Caco-2 (cell line): Measurements from ENCODE around the gene FBXL5. TPM values are rescaled to one million over a fixed set of nuclear protein-coding genes. Genes with fewer than 3 reads are reported as not detected.
A peak's percentile ranks its signal among the peaks of the same experiment; 100 is the strongest.

ENCODE experiments used
- BruUV-seq: library from RNA; stranded (reverse); fragments of 400-500 nt; replicated peaks from 2 replicates; lab custom pipeline; 2021; lab: Mats Ljungman, UMichigan
- CTCF ChIA-PET: fragments of 300-600 bp; sonication (Branson Sonifier 250); formaldehyde crosslinking; loops from one replicate; lab custom pipeline; 2022; ENCODE audit warnings: antibody characterized with exemption; lab: Charles Lee
- POLR2A ChIA-PET: fragments of 300-600 bp; sonication (Branson Sonifier 250); formaldehyde crosslinking; loops from one replicate; lab custom pipeline; 2022; ENCODE audit warnings: antibody characterized with exemption; lab: Charles Lee
- DNase-seq, 2 experiments: peaks; one replicate each; pipeline versions ENCODE4 v3.0.0 to v3.0.0-alpha.2; 2020 to 2022
- H3K27me3 ChIP-seq: replicated peaks from 2 replicates; pipeline ENCODE4 v1.6.0; 2011; ENCODE audit warnings: low read length; ENCODE audit not compliant: control insufficient read depth, insufficient read depth
- H3K36me3 ChIP-seq: 2 replicates; pipeline ENCODE4 v1.5.1; 2011; ENCODE audit warnings: low read length; ENCODE audit not compliant: control insufficient read depth, insufficient read depth
- H3K4me1 ChIP-seq: fragments of 250-450 bp; sonication (Bioruptor Pico); 2 replicates; pipeline ENCODE4 v1.5.1; 2020; ENCODE audit warnings: mild to moderate bottlenecking
- H3K4me3 ChIP-seq: 2 replicates; pipeline ENCODE4 v1.5.1; 2011; ENCODE audit warnings: low read depth, mild to moderate bottlenecking, control low read depth, low read length
- H3K9me3 ChIP-seq: fragments of 250-450 bp; sonication (Bioruptor Pico); 2 replicates; pipeline ENCODE4 v1.5.1; 2020; ENCODE audit warnings: mild to moderate bottlenecking, moderate library complexity
- H3K27ac Mint-ChIP-seq: one replicate; pipeline ENCODE4 v1.8.0; 2022; ENCODE audit warnings: mixed read lengths; ENCODE audit not compliant: unreplicated experiment
- H3K27me3 Mint-ChIP-seq: one replicate; pipeline ENCODE4 v1.8.0; 2022; ENCODE audit warnings: mixed read lengths; ENCODE audit not compliant: insufficient read depth, unreplicated experiment
- H3K36me3 Mint-ChIP-seq: one replicate; pipeline ENCODE4 v1.8.0; 2022; ENCODE audit warnings: mild to moderate bottlenecking, mixed read lengths; ENCODE audit not compliant: insufficient read depth, unreplicated experiment
- H3K4me1 Mint-ChIP-seq: one replicate; pipeline ENCODE4 v1.8.0; 2022; ENCODE audit warnings: low read depth, mixed read lengths; ENCODE audit not compliant: unreplicated experiment
- H3K4me3 Mint-ChIP-seq: one replicate; pipeline ENCODE4 v1.8.0; 2022; ENCODE audit warnings: mild to moderate bottlenecking, moderate library complexity, mixed read lengths; ENCODE audit not compliant: unreplicated experiment
- H3K9me3 Mint-ChIP-seq: one replicate; pipeline ENCODE4 v1.8.0; 2022; ENCODE audit warnings: mixed read lengths; ENCODE audit not compliant: unreplicated experiment
- intact Hi-C: fragments of 100-400 bp; cut with micrococcal nuclease; formaldehyde crosslinking; loops from one replicate; pipeline ENCODE4 v1.10.0; 2022; ENCODE audit not compliant: unreplicated experiment
- total RNA-seq: library from RNA; stranded (reverse); gene quantifications from 2 replicates; pipeline ENCODE4 v1.2.3, GENCODE V29; 2022
- TF ChIP-seq, protein P1 (sequence below), 2 experiments: fragments of 200-600 bp in 1 of 2; IDR thresholded peaks; 1 replicate in 1 of 2; 2 replicates in 1 of 2; pipeline versions ENCODE4 v1.5.1 to v1.8.0; 2011 to 2022; ENCODE audit warnings: antibody characterized with exemption in 1 of 2, control low read depth in 1 of 2, inconsistent platforms in 1 of 2, low read depth in 1 of 2, low read length in 1 of 2, mild to moderate bottlenecking in 1 of 2, moderate library complexity in 1 of 2; ENCODE audit not compliant: insufficient read depth in 1 of 2, severe bottlenecking in 1 of 2, unreplicated experiment in 1 of 2

Gene FBXL5
- total RNA-seq, 1 experiment from 2014 or later, result 29.1 TPM

DNA sequence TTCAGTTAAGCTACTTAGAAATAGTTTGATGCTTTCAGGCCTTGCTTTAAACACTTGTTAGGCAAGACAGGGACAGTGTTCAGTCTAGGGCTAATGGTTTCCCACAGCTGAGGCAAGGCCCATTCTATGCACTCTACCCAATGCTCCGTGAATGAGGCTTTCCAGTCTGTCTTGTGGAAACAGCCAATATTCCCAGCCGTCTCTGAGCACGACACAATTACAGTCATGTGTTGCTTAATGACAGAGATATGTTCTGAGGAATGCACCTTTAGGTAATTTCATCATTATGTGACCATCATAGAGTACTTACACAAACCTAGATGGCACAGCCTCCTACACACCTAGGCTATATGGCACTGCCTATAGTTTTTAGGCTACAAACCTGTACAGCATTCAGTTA is 16.9 kb upstream of the FBXL5 start:
- CTCF ChIA-PET, result no interaction called here
- intact Hi-C loops, result no loop called here
- no peak for DNase-seq
- H3K4me3 ChIP-seq, result no peak overlapping the region
- POLR2A ChIA-PET, result interaction anchor here (1.2 kb wide), 1 partner anchor 9 kb away, joined by 3 read pairs; the partner anchor contains the start of gene FAM200B
- H3K36me3 ChIP-seq, result no peaks in the 10 kb centered on the region
- Mint-ChIP-seq H3K36me3 (peaks cover 9% of the 10 kb centered on the region), H3K27me3 (no peaks in the 10 kb centered on the region), H3K27ac (peak overlapping the region; percentile 5), H3K4me1 (peaks cover 7% of the 10 kb centered on the region), H3K4me3 (no peak overlapping the region), H3K9me3 (no peaks in the 10 kb centered on the region)
- no peaks in the 10 kb centered on the region for H3K27me3 ChIP-seq
- peaks cover 6% of the 10 kb centered on the region; the same call in 1 of the 2 replicates for H3K4me1 ChIP-seq
- no TSS peak for BruUV-seq
- no peaks in the 10 kb centered on the region for H3K9me3 ChIP-seq
- TF ChIP-seq, protein P1, sequence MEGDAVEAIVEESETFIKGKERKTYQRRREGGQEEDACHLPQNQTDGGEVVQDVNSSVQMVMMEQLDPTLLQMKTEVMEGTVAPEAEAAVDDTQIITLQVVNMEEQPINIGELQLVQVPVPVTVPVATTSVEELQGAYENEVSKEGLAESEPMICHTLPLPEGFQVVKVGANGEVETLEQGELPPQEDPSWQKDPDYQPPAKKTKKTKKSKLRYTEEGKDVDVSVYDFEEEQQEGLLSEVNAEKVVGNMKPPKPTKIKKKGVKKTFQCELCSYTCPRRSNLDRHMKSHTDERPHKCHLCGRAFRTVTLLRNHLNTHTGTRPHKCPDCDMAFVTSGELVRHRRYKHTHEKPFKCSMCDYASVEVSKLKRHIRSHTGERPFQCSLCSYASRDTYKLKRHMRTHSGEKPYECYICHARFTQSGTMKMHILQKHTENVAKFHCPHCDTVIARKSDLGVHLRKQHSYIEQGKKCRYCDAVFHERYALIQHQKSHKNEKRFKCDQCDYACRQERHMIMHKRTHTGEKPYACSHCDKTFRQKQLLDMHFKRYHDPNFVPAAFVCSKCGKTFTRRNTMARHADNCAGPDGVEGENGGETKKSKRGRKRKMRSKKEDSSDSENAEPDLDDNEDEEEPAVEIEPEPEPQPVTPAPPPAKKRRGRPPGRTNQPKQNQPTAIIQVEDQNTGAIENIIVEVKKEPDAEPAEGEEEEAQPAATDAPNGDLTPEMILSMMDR (IDR thresholded peaks at IDR 0.05; ENCODE audit: insufficient read depth in 1 of 2, low read depth in 1 of 2, low read length in 1 of 2, severe bottlenecking in 1 of 2, unreplicated experiment in 1 of 2), result no peak

DNA sequence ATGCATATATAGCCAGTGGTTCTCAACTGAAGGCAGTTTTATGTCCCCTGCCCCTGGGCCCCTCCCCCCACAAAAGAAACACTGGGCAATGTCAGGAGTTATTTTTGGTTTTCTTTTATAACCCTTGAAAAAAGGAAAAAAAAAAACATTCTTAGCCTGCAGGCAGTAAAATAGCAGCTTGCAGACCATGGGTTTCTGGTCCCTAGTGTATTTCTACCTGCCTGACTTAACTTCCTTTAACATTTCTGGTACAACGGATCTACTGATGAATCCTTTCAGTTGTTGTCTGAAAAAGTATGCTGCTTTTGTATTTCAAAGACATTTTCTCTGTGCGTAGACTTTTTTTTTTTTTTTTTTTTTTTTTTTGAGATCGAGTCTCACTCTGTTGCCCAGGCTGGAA is 15.4 kb upstream of the FBXL5 start:
- CTCF ChIA-PET, result no interaction called here
- H3K36me3 ChIP-seq, result no peaks in the 10 kb centered on the region
- Mint-ChIP-seq H3K27ac (no peak overlapping the region), H3K4me3 (no peak overlapping the region), H3K9me3 (no peaks in the 10 kb centered on the region), H3K27me3 (no peaks in the 10 kb centered on the region), H3K4me1 (peaks cover 7% of the 10 kb centered on the region), H3K36me3 (peaks cover 17% of the 10 kb centered on the region)
- H3K4me3 ChIP-seq, result no peak overlapping the region
- POLR2A ChIA-PET, result no interaction called here
- intact Hi-C loops, result no loop called here
- H3K4me1 ChIP-seq, result no peaks in the 10 kb centered on the region
- no TSS peak for BruUV-seq
- DNase-seq, result no peak
- no peaks in the 10 kb centered on the region for H3K27me3 ChIP-seq
- TF ChIP-seq, protein P1 (IDR thresholded peaks at IDR 0.05; ENCODE audit: insufficient read depth in 1 of 2, low read depth in 1 of 2, low read length in 1 of 2, severe bottlenecking in 1 of 2, unreplicated experiment in 1 of 2), result no peak
- H3K9me3 ChIP-seq, result no peaks in the 10 kb centered on the region

DNA sequence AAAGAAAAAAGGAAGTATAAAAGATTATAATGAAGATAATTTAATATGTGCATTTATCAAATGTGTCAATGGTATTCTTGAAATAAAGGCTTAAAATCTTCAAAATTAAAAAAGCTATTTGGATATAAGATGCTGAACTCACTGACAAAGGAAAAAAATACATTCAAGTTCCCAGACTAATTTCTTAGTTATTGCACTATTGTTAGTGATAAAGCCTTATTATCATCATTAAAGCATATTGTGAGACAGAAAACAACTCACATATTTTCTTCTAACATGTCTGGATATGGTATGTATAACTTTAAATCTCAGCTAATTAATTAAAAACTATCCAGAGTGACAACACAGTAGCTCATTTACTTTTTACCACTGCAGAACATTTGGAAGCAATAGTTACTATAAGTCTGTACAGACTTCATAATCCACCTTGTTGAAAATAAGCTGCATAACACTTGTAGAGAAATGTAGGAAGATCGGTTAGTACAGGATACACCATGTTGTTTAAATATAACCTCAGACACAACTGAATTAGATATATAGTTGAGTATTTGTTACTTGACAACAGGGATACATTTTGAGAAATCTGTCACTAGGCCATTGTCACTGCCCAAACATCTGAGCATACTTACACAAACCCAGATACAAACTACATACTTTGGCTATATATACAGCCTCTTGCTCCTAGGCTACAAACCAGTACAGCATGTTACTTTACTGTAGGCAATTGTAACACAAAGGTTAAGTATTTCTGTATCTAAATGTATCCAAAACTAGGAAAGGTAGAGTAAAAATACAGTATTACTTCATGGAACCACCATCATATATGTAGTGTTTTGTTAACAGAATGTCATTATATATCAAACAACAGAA is 13.6 kb upstream of the FBXL5 start:
- H3K4me1 ChIP-seq, result no peaks in the 10 kb centered on the region
- POLR2A ChIA-PET, result no interaction called here
- Mint-ChIP-seq H3K36me3 (peaks cover 23% of the 10 kb centered on the region), H3K27ac (no peak overlapping the region), H3K4me1 (peaks cover 7% of the 10 kb centered on the region), H3K4me3 (no peak overlapping the region), H3K9me3 (no peaks in the 10 kb centered on the region), H3K27me3 (no peaks in the 10 kb centered on the region)
- DNase-seq, result no peak
- H3K27me3 ChIP-seq, result no peaks in the 10 kb centered on the region
- TF ChIP-seq, protein P1 (IDR thresholded peaks at IDR 0.05; ENCODE audit: insufficient read depth in 1 of 2, low read depth in 1 of 2, low read length in 1 of 2, severe bottlenecking in 1 of 2, unreplicated experiment in 1 of 2), result no peak
- H3K9me3 ChIP-seq, result no peaks in the 10 kb centered on the region
- BruUV-seq, result no TSS peak
- CTCF ChIA-PET, result no interaction called here
- intact Hi-C loops, result no loop called here
- no peaks in the 10 kb centered on the region for H3K36me3 ChIP-seq
- H3K4me3 ChIP-seq, result no peak overlapping the region
